WTC11 (cell line): ENCODE data around the gene FSTL4. TPM values are rescaled to one million over a fixed set of nuclear protein-coding genes. Genes with fewer than 3 reads are reported as not detected.
A peak's percentile ranks its signal among the peaks of the same experiment; 100 is the strongest.
"Not testable (repeated sequence)": the region's sequence is repeated elsewhere in the genome, so short reads cannot be mapped to it uniquely, and the experiment has no call there.

ENCODE experiments used
- ATAC-seq: fragments of 200-7000 bp; cut with Tn5 transposase; 2 replicates; pipeline ENCODE4 v1.10.0; 2021; ENCODE audit warnings: mild to moderate bottlenecking, moderate library complexity
- CTCF ChIA-PET: fragments of 300-600 bp; sonication (Branson Sonifier 250); formaldehyde crosslinking; loops from one replicate; lab custom pipeline; 2021; ENCODE audit warnings: antibody characterized with exemption; lab: Charles Lee
- POLR2A ChIA-PET: fragments of 350-600 bp; sonication (Branson Sonifier 250); formaldehyde crosslinking; loops from one replicate; lab custom pipeline; 2021; ENCODE audit warnings: antibody characterized with exemption; lab: Charles Lee
- DNase-seq: peaks from one replicate; pipeline ENCODE4 v3.0.0; 2021; ENCODE audit warnings: low spot score
- H3K27ac Mint-ChIP-seq: 2 replicates; pipeline ENCODE4 v1.8.0; 2021; ENCODE audit warnings: mixed read lengths
- H3K27me3 Mint-ChIP-seq: 2 replicates; pipeline ENCODE4 v1.8.0; 2021; ENCODE audit warnings: low read depth, mild to moderate bottlenecking, moderate library complexity, mixed read lengths
- H3K36me3 Mint-ChIP-seq: 2 replicates; pipeline ENCODE4 v1.8.0; 2021; ENCODE audit warnings: mixed read lengths
- H3K4me1 Mint-ChIP-seq: 2 replicates; pipeline ENCODE4 v1.8.0; 2022; ENCODE audit warnings: mixed read lengths
- H3K4me3 Mint-ChIP-seq: 2 replicates; pipeline ENCODE4 v1.8.0; 2021; ENCODE audit warnings: mild to moderate bottlenecking, moderate library complexity, mixed read lengths
- H3K9me3 Mint-ChIP-seq: 2 replicates; pipeline ENCODE4 v1.8.0; 2021; ENCODE audit warnings: mixed read lengths
- CBFB ChIP-seq: sonication (generic); formaldehyde crosslinking; IDR thresholded peaks from 2 replicates; pipeline ENCODE4 v1.8.1; 2022; ENCODE audit warnings: mild to moderate bottlenecking, low read depth, missing genetic modification reagents
- FOXJ3 ChIP-seq: sonication (generic); formaldehyde crosslinking; IDR thresholded peaks from 2 replicates; pipeline ENCODE4 v1.9.0; 2021; ENCODE audit warnings: missing genetic modification reagents, mild to moderate bottlenecking, borderline replicate concordance
- GRHL2 ChIP-seq: fragments of 250-450 bp; sonication (Bioruptor Pico); IDR thresholded peaks from 2 replicates; pipeline ENCODE4 v1.8.0; 2022; ENCODE audit warnings: mild to moderate bottlenecking, moderate library complexity; ENCODE audit not compliant: insufficient replicate concordance, severe bottlenecking
- MXD4 ChIP-seq: fragments of 250-450 bp; sonication (Bioruptor Pico); IDR thresholded peaks from 2 replicates; pipeline ENCODE4 v1.8.0; 2021; ENCODE audit warnings: mild to moderate bottlenecking, moderate library complexity, borderline replicate concordance
- MYBL2 ChIP-seq: sonication (generic); formaldehyde crosslinking; IDR thresholded peaks from 2 replicates; pipeline ENCODE4 v1.8.1; 2023; ENCODE audit warnings: mild to moderate bottlenecking, moderate library complexity, missing genetic modification reagents
- OVOL2 ChIP-seq: fragments of 250-450 bp; sonication (Bioruptor Pico); IDR thresholded peaks from 2 replicates; pipeline ENCODE4 v1.9.0; 2021; ENCODE audit warnings: mild to moderate bottlenecking, borderline replicate concordance
- ZNF121 ChIP-seq: sonication (generic); formaldehyde crosslinking; IDR thresholded peaks from 2 replicates; pipeline ENCODE4 v1.8.0; 2023; ENCODE audit warnings: missing genetic modification reagents
- ZNF263 ChIP-seq: sonication (generic); formaldehyde crosslinking; IDR thresholded peaks from 2 replicates; pipeline ENCODE4 v1.8.1; 2022; ENCODE audit warnings: low read depth, mild to moderate bottlenecking, moderate library complexity, missing genetic modification reagents
- ZNF317 ChIP-seq: sonication (generic); formaldehyde crosslinking; IDR thresholded peaks from 2 replicates; pipeline ENCODE4 v1.8.1; 2023; ENCODE audit warnings: low read depth, mild to moderate bottlenecking, moderate library complexity, missing genetic modification reagents, borderline replicate concordance
- ZNF423 ChIP-seq: fragments of 250-450 bp; sonication (Bioruptor Pico); IDR thresholded peaks from 2 replicates; pipeline ENCODE4 v2.1.2; 2022; ENCODE audit warnings: mild to moderate bottlenecking, moderate library complexity
- total RNA-seq: library from RNA; stranded (reverse); gene quantifications from 3 replicates; pipeline ENCODE4 v1.2.3, GENCODE V29; 2021
- TF ChIP-seq, protein P1 (sequence below): sonication (generic); formaldehyde crosslinking; IDR thresholded peaks from 2 replicates; pipeline ENCODE4 v1.8.1; 2022; ENCODE audit warnings: low read depth, mild to moderate bottlenecking, moderate library complexity, missing genetic modification reagents, borderline replicate concordance
- TF ChIP-seq, protein P2 (sequence below): sonication (generic); formaldehyde crosslinking; IDR thresholded peaks from 2 replicates; pipeline ENCODE4 v1.8.1; 2022; ENCODE audit warnings: mild to moderate bottlenecking, missing genetic modification reagents, moderate library complexity, borderline replicate concordance
- TF ChIP-seq, protein P3 (sequence below): sonication (generic); formaldehyde crosslinking; IDR thresholded peaks from 2 replicates; pipeline ENCODE4 v1.8.1; 2023; ENCODE audit warnings: mild to moderate bottlenecking, missing genetic modification reagents, borderline replicate concordance
- TF ChIP-seq, protein P4 (sequence below): sonication (generic); formaldehyde crosslinking; IDR thresholded peaks from 2 replicates; pipeline ENCODE4 v1.8.1; 2023; ENCODE audit warnings: mild to moderate bottlenecking, moderate library complexity, missing genetic modification reagents
- TF ChIP-seq, protein P5 (sequence below): sonication (generic); formaldehyde crosslinking; conservative IDR thresholded peaks from 2 replicates; pipeline ENCODE4 v1.8.1; 2022; ENCODE audit warnings: mild to moderate bottlenecking, missing genetic modification reagents
- TF ChIP-seq, protein P6 (sequence below): sonication (generic); formaldehyde crosslinking; IDR thresholded peaks from 2 replicates; pipeline ENCODE4 v1.8.1; 2023; ENCODE audit warnings: mild to moderate bottlenecking, missing genetic modification reagents, moderate library complexity
- TF ChIP-seq, protein P7 (sequence below): fragments of 250-450 bp; sonication (Bioruptor Pico); IDR thresholded peaks from 2 replicates; pipeline ENCODE4 v1.9.0; 2021; ENCODE audit warnings: mild to moderate bottlenecking, borderline replicate concordance

FSTL4 gene
- total RNA-seq, 1 experiment from 2014 or later, result 6.1 TPM

DNA sequence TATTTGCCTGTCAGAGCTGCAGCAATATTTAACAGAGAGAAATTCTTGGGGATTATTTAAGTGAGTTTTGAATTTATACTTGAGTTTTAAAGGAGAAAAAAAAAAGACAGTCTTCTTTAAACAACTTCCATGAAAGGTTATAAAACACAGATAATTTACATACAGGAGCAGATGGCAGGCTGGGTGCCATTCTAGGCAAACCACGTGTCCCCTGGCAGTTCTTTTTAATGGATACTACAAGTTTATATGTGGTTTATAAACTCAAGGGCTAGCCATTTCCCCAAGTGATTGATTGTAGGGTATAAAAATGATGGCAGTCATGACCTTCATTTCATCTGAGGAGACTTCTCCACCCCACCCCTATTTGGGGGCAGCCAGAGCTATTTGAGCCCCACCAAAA is 166.6 kb downstream of the FSTL4 start (continued):
- TF ChIP-seq, protein P1, sequence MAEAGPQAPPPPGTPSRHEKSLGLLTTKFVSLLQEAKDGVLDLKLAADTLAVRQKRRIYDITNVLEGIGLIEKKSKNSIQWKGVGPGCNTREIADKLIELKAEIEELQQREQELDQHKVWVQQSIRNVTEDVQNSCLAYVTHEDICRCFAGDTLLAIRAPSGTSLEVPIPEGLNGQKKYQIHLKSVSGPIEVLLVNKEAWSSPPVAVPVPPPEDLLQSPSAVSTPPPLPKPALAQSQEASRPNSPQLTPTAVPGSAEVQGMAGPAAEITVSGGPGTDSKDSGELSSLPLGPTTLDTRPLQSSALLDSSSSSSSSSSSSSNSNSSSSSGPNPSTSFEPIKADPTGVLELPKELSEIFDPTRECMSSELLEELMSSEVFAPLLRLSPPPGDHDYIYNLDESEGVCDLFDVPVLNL (CRISPR knock-in tag), result no peak
- TF ChIP-seq, protein P2, sequence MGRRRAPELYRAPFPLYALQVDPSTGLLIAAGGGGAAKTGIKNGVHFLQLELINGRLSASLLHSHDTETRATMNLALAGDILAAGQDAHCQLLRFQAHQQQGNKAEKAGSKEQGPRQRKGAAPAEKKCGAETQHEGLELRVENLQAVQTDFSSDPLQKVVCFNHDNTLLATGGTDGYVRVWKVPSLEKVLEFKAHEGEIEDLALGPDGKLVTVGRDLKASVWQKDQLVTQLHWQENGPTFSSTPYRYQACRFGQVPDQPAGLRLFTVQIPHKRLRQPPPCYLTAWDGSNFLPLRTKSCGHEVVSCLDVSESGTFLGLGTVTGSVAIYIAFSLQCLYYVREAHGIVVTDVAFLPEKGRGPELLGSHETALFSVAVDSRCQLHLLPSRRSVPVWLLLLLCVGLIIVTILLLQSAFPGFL (CRISPR knock-in tag), result no peak

DNA sequence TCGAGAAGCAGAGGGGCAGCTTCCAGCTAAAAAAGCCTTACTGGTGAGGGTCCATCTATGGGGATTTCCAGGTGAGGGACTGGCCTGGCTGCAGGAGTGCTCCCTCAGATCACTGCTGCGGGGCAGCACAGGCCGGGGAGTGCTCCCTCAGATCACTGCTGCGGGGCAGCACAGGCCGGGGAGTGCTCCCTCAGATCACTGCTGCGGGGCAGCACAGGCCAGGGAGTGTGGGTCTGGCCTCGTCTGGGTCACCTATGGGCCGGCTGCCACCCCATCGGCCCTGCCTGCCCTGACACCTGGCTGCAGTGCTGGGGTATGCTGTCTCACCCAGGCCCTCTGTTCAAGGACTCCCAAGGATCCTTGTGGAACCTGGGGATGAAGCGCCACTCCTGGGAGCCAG is 167.1 kb downstream of the FSTL4 start:
- DNase-seq, H3K27ac Mint-ChIP-seq, H3K4me1 Mint-ChIP-seq, H3K36me3 Mint-ChIP-seq, H3K4me3 Mint-ChIP-seq, H3K9me3 Mint-ChIP-seq, H3K27me3 Mint-ChIP-seq: not testable (repeated sequence)
- POLR2A ChIA-PET, result interaction anchor here (0.6 to 1.5 kb wide), 2 partner anchors 17 to 89 kb away, joined by 3 to 4 read pairs; no protein-coding TSS in a partner anchor
- CTCF ChIA-PET, result interaction anchor here (0.8 to 1.1 kb wide), 2 partner anchors 21 to 24 kb away, joined by 3 to 5 read pairs; no protein-coding TSS in a partner anchor
- peak; percentile 92 for TF ChIP-seq ZNF263 (CRISPR knock-in tag)
- peak; percentile 63 for ATAC-seq

DNA sequence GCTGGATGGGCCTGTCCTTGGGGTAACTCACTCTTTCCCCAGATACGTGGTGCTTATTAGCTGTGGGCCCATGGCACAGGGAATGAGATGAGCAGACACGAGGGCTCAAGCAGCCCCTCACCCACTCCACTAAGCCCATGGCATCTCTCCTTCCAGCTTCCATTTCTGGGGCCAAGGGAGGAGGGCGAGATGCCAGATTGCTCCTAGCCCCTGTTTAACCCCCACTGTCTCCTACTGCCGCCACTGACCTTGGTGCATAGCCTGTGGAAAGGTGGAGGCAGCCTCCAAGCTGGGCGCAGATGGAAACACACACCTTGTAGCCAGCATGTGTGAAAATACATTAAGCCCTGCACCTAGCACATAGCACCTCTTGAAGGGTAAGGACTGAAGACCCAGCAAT is 167.6 kb downstream of the FSTL4 start:
- no peaks in the 10 kb centered on the region for H3K36me3 Mint-ChIP-seq
- CTCF ChIA-PET, result interaction anchor here (0.8 to 1.1 kb wide), 2 partner anchors 21 to 24 kb away, joined by 3 to 5 read pairs; no protein-coding TSS in a partner anchor
- no peak overlapping the region for H3K27ac Mint-ChIP-seq
- DNase-seq (no peak), ATAC-seq (no peak)
- H3K27me3 Mint-ChIP-seq, result no peaks in the 10 kb centered on the region; the same call in 1 of the 2 replicates
- H3K4me3 Mint-ChIP-seq, result no peak overlapping the region
- POLR2A ChIA-PET, result interaction anchor here (0.6 to 1.5 kb wide), 2 partner anchors 16 to 89 kb away, joined by 3 to 4 read pairs; no protein-coding TSS in a partner anchor
- H3K9me3 Mint-ChIP-seq, result no peaks in the 10 kb centered on the region
- peaks cover 3% of the 10 kb centered on the region for H3K4me1 Mint-ChIP-seq
- no peak for TF ChIP-seq MYBL2 (CRISPR knock-in tag)
- no peak for TF ChIP-seq CBFB (CRISPR knock-in tag)
- TF ChIP-seq, protein P3, sequence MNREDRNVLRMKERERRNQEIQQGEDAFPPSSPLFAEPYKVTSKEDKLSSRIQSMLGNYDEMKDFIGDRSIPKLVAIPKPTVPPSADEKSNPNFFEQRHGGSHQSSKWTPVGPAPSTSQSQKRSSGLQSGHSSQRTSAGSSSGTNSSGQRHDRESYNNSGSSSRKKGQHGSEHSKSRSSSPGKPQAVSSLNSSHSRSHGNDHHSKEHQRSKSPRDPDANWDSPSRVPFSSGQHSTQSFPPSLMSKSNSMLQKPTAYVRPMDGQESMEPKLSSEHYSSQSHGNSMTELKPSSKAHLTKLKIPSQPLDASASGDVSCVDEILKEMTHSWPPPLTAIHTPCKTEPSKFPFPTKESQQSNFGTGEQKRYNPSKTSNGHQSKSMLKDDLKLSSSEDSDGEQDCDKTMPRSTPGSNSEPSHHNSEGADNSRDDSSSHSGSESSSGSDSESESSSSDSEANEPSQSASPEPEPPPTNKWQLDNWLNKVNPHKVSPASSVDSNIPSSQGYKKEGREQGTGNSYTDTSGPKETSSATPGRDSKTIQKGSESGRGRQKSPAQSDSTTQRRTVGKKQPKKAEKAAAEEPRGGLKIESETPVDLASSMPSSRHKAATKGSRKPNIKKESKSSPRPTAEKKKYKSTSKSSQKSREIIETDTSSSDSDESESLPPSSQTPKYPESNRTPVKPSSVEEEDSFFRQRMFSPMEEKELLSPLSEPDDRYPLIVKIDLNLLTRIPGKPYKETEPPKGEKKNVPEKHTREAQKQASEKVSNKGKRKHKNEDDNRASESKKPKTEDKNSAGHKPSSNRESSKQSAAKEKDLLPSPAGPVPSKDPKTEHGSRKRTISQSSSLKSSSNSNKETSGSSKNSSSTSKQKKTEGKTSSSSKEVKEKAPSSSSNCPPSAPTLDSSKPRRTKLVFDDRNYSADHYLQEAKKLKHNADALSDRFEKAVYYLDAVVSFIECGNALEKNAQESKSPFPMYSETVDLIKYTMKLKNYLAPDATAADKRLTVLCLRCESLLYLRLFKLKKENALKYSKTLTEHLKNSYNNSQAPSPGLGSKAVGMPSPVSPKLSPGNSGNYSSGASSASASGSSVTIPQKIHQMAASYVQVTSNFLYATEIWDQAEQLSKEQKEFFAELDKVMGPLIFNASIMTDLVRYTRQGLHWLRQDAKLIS, result no peak
- no peak for TF ChIP-seq OVOL2 (CRISPR knock-in tag)
- TF ChIP-seq, protein P4, sequence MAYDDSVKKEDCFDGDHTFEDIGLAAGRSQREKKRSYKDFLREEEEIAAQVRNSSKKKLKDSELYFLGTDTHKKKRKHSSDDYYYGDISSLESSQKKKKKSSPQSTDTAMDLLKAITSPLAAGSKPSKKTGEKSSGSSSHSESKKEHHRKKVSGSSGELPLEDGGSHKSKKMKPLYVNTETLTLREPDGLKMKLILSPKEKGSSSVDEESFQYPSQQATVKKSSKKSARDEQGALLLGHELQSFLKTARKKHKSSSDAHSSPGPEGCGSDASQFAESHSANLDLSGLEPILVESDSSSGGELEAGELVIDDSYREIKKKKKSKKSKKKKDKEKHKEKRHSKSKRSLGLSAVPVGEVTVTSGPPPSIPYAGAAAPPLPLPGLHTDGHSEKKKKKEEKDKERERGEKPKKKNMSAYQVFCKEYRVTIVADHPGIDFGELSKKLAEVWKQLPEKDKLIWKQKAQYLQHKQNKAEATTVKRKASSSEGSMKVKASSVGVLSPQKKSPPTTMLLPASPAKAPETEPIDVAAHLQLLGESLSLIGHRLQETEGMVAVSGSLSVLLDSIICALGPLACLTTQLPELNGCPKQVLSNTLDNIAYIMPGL (CRISPR knock-in tag), result no peak
- TF ChIP-seq, protein P5, sequence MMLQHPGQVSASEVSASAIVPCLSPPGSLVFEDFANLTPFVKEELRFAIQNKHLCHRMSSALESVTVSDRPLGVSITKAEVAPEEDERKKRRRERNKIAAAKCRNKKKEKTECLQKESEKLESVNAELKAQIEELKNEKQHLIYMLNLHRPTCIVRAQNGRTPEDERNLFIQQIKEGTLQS (CRISPR knock-in tag), result no peak
- TF ChIP-seq, protein P6, sequence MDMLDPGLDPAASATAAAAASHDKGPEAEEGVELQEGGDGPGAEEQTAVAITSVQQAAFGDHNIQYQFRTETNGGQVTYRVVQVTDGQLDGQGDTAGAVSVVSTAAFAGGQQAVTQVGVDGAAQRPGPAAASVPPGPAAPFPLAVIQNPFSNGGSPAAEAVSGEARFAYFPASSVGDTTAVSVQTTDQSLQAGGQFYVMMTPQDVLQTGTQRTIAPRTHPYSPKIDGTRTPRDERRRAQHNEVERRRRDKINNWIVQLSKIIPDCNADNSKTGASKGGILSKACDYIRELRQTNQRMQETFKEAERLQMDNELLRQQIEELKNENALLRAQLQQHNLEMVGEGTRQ (CRISPR knock-in tag), result no peak
- no peak for TF ChIP-seq FOXJ3
- TF ChIP-seq, protein P7, sequence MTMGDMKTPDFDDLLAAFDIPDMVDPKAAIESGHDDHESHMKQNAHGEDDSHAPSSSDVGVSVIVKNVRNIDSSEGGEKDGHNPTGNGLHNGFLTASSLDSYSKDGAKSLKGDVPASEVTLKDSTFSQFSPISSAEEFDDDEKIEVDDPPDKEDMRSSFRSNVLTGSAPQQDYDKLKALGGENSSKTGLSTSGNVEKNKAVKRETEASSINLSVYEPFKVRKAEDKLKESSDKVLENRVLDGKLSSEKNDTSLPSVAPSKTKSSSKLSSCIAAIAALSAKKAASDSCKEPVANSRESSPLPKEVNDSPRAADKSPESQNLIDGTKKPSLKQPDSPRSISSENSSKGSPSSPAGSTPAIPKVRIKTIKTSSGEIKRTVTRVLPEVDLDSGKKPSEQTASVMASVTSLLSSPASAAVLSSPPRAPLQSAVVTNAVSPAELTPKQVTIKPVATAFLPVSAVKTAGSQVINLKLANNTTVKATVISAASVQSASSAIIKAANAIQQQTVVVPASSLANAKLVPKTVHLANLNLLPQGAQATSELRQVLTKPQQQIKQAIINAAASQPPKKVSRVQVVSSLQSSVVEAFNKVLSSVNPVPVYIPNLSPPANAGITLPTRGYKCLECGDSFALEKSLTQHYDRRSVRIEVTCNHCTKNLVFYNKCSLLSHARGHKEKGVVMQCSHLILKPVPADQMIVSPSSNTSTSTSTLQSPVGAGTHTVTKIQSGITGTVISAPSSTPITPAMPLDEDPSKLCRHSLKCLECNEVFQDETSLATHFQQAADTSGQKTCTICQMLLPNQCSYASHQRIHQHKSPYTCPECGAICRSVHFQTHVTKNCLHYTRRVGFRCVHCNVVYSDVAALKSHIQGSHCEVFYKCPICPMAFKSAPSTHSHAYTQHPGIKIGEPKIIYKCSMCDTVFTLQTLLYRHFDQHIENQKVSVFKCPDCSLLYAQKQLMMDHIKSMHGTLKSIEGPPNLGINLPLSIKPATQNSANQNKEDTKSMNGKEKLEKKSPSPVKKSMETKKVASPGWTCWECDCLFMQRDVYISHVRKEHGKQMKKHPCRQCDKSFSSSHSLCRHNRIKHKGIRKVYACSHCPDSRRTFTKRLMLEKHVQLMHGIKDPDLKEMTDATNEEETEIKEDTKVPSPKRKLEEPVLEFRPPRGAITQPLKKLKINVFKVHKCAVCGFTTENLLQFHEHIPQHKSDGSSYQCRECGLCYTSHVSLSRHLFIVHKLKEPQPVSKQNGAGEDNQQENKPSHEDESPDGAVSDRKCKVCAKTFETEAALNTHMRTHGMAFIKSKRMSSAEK (CRISPR knock-in tag), result no peak
- TF ChIP-seq MXD4, result no peak
- TF ChIP-seq ZNF317 (CRISPR knock-in tag), result no peak
- TF ChIP-seq ZNF263 (CRISPR knock-in tag), result no peak
- no peak for TF ChIP-seq ZNF423 (CRISPR knock-in tag)
- no peak for TF ChIP-seq GRHL2
- TF ChIP-seq ZNF121 (CRISPR knock-in tag), result no peak
